ENCODE data around the gene SUV39H1.
"Not testable (repeated sequence)": the region's sequence is repeated elsewhere in the genome, so short reads cannot be mapped to it uniquely, and the experiment has no call there.

SUV39H1 gene

DNA sequence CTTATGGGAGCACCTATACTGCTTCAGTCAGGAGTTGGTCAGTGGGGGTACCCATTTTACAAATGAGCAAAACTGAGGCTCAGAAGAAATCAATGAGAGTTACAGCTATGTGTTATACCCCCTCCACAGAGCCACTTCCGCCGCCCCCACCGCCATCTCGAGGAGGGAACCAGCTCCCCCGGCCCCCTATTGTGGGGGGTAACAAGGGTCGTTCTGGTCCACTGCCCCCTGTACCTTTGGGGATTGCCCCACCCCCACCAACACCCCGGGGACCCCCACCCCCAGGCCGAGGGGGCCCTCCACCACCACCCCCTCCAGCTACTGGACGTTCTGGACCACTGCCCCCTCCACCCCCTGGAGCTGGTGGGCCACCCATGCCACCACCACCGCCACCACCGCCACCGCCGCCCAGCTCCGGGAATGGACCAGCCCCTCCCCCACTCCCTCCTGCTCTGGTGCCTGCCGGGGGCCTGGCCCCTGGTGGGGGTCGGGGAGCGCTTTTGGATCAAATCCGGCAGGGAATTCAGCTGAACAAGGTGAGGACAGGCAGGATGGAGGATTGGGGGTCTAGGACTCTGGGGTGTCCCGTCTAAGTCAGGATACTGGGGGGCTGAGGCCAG, 7.9 kb upstream of the SUV39H1 start:
- no peak for DNase-seq (ENCODE audit: low read depth)

DNA sequence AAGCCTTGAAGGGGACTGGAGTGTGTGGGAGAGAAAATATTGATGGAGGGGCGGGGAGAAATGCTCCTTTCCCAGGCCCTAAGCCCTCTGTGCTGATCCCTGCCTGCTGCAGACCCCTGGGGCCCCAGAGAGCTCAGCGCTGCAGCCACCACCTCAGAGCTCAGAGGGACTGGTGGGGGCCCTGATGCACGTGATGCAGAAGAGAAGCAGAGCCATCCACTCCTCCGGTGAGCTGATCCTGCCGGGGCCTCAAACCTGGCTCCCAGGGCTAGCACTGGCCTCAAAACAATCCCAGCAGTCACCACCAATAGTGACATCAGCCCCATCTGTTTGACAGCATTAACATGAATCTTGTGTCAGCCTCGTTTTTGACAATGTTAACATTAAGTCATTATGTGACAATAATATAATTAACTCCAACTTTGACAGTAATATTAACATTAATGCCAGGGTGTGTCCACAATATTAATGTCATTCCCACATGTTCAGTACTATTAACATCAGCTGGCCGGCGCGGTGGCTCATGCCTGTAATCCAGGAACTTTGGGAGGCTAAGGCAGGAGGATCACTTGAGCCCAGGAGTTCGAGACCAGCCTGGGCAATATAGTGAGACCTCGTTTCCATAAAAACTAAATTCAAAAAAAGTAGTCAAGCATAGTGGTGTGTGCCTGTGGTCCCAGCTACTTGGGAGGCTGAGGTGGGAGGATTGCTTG, 7.2 kb upstream of the SUV39H1 start:
- DNase-seq (ENCODE audit: low read depth): no peak

GRCh38 chrX:48691746-48692145, 4.8 kb upstream of the SUV39H1 start:
- DNase-seq (ENCODE audit: low read depth): not testable (repeated sequence)

DNA sequence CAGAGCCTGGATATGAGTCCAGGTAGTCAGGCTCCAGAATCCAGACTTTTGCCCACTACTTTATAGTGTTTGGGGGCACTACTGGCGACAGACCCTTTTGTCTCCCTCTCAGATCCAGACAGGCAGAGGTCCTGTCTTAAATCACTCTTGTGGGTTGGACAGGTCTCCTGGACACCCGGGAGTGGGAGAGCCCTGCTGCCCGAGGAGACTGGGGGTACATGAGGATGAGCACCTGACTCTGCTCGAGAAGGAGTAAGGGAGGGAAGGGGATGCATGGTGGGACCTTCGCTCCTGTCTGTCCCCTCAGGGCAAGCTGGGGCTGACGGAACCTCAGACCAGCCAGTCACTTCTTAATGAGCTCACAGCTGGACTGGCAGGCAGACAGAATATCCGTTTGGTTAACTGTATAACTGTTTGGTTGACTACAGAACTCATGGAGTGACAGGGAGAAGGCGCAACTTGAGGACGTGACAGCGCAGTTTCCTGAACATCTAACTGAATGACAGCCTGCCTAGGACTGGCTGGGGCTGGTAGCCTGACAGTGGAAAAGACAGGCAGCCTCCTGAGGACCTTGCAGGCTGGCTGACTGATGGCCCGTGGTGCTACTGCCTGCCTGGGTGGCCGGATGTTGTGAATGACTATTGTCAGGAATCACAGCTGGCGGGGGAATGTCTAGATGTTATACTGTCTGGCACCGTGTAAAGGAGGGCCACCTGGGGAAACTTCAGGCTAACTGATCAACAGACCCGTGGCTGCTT, 1.6 kb upstream of the SUV39H1 start:
- no peak for DNase-seq (ENCODE audit: low read depth)

- no peak for DNase-seq (ENCODE audit: low read depth)
Measured at GRCh38 chrX:48695534-48695896, 1.0 kb upstream of the SUV39H1 start.

GRCh38 chrX:48695925-48696300, 621 bp upstream of the SUV39H1 start:
- DNase-seq (ENCODE audit: low read depth): no peak

DNA sequence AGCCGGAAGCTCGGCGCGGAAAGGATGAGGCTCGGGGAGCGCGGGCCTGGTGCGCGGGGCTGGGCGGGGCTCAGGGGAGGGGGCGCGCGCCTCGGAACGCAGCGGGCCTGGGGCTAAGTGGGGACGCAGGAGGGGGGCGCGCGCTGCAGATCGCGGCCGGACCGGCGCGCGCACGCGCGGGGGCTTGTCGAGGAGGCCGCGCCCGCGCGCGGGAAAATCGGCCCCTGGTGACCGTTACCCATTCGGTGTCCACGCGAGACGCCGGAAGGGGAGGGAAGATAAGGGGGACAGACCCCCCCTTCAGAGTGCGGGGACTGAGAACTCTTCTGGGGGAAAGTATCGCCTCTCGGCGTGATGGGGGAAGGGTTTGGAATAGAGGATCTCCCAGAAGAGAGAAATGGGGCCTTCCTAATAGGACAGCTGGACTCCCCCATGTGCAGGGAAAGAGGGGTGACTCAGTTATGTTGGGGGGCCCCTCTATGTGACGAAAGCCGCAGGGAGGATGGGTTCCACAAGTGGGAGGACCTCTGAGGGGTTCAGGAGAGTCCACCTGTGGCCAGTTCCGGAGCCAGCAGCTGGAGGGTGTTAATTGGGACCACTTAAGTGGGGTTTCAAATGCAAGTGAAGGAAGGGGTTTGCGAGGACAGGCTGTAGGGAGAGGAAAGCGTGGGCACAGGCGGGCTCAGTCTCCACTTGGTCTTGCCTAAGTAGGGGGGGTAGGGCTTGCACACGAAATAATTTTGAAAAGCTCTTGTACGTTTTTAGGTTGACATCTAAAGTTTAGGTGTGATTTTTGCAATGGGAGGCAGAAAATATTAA, 584 bp downstream of the SUV39H1 start:
- peak; percentile 6 for DNase-seq (ENCODE audit: low read depth)

GRCh38 chrX:48698306-48698705, 1.8 kb downstream of the SUV39H1 start:
- no peak for DNase-seq (ENCODE audit: low read depth)

GRCh38 chrX:48700246-48700645, 3.7 kb downstream of the SUV39H1 start:
- DNase-seq (ENCODE audit: low read depth): no peak

DNA sequence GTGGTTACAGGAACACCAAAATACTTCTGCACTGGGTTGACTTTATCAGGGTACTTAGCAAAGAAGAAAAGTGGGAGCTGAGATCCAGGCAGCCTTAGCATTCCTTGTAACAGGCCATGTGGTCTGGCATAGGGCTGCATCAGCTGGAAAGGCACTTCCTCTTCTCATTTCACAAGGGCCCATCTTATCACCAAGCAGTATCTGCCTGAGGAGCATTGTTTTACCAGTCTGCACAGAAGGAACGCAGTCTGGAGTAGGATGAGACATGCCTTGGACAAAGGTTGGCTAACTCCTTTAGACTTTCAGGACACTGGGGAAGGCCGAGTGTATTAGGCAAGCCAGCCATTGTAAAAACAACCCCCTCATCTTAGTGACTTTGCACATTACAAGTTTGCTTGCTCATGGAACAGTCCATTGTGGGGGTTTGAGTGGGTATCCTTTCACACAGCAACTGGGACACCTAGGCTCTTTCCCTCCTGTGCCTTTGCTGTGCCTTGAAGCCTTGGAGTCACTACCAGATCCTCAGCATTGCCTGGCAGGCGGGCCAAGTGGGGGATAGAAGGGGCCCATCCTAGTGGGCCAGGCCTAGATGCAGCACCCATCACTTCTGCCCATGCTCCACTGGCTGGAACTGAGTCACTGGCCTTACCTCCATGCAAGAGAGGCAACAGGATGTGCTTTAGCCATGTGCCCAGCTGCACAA, 4.6 kb downstream of the SUV39H1 start:
- no peak for DNase-seq (ENCODE audit: low read depth)

DNA sequence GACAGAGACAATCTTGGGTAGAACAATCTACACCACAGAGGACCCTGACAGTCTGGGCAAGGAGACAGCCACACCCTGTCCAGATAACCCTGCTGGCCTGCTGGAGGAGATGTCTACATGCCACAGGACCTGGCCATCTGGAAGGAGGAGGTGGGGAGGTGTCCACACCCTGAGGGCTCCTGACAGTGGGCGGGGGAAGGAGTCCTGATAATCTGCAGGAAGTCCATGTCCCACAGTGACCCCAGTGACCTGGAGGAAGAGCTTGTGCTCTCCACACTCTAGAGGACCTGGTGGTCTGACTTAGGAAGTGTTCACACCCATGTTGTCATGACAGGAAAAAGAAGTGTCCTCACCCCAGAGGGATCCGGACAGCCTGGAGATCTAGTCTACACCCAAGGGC, 5.5 kb downstream of the SUV39H1 start:
- no peak for DNase-seq (ENCODE audit: low read depth)

GRCh38 chrX:48702716-48703115, 6.2 kb downstream of the SUV39H1 start:
- no peak for DNase-seq (ENCODE audit: low read depth)

GRCh38 chrX:48703228-48703627, 6.7 kb downstream of the SUV39H1 start:
- no peak for DNase-seq (ENCODE audit: low read depth)

- peak; percentile 27 for DNase-seq (ENCODE audit: low read depth)
Measured at GRCh38 chrX:48703642-48704481, 7.3 kb downstream of the SUV39H1 start.

GRCh38 chrX:48705871-48706270, 9.3 kb downstream of the SUV39H1 start:
- no peak for DNase-seq (ENCODE audit: low read depth)

GRCh38 chrX:48709522-48710112, 13.1 kb downstream of the SUV39H1 start:
- no peak for DNase-seq (ENCODE audit: low read depth)

DNA sequence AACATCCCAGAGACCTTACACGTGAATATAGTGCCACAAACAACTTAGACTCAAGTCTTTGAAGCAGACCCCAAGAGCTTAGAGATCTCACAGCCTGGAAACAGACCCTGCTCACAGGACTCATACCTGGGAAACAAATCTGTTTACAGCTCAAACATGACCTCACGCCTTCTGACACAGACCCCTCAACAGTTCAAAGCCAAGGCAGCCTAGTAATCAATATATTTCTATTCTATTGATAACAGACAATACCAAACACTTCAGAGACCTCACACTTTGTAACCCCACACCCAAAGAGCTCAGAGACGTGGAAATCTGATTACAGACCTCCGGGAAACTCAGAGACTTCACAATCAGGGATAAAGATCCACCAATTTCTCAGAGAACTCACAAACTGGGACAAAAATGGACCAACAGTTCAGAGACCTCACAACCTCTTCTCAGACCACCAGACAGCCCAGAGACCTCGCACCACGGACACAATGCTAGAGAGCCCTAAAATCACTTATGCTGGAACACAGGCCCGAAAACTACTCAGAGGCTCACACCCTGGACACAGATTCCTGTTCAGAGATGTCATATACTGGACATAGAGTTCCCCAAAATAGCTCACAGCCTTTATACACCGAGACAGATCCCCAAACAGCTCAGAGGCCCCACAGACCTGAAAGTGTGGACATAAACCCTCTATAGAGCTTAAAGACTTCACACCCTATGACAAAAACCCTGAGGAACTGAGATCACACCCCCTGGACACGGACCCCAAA, 14.8 kb downstream of the SUV39H1 start:
- no peak for DNase-seq (ENCODE audit: low read depth)

DNA sequence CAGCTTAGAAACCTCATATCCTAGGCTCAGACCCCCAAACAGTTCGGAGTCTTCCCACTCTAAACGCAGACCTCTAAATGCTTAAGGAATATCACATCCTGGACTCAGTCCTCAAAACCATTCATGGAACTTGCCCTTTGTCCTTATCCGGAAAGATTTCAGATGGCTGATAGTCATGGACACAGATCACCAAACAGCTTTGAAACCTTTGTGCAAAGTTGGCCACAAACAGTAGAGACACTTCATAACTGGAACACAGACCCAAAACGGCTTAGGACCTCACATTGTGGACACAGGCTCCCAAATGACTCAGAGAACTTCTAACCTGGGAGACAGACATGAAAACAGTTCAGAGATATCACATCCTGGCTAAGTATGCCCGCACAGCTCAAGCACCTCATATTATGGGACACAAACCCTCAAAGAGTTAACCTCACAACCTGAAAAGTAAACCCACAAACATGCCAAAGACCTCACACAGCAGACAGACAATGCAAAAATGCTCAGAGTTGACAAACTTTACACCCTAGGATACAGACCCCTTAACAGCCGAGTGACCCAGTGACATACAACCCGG, 15.5 kb downstream of the SUV39H1 start:
- no peak for DNase-seq (ENCODE audit: low read depth)

- no peak for DNase-seq (ENCODE audit: low read depth)
Measured at GRCh38 chrX:48713847-48714246, 17.3 kb downstream of the SUV39H1 start.
